Stimulated activated CD8-positive, alpha-beta memory T cell treated with anti-CD3 and anti-CD28 coated beads, Interleukin-15, amount 100 ng/mL, for 4 hours (primary cell): ENCODE results near the gene GRM8.

Source experiments
- DNase-seq, 2 donors: peaks; one replicate each; pipeline ENCODE4 v3.0.0-alpha.2; 2020; ENCODE audit warnings: low read depth in 2 of 2

Gene GRM8

GRCh38 chr7:127034186-127034806 lies 218.4 kb downstream of the GRM8 start:
- no peak for DNase-seq

GRCh38 chr7:127029823-127030222 lies 222.9 kb downstream of the GRM8 start:
- no peak for DNase-seq

GRCh38 chr7:127021857-127022256 lies 230.9 kb downstream of the GRM8 start:
- DNase-seq = no peak

- no peak for DNase-seq
Measured at GRCh38 chr7:127021019-127021738, 231.6 kb downstream of the GRM8 start.

GRCh38 chr7:127018889-127019288 lies 233.9 kb downstream of the GRM8 start:
- no peak for DNase-seq

GRCh38 chr7:127017196-127017595 lies 235.5 kb downstream of the GRM8 start:
- no peak for DNase-seq

- DNase-seq = no peak
Measured at GRCh38 chr7:127000725-127001124, 252.0 kb downstream of the GRM8 start.

- DNase-seq = no peak
Measured at GRCh38 chr7:126996659-126997058, 256.1 kb downstream of the GRM8 start.

- DNase-seq = no peak
Measured at GRCh38 chr7:126993626-126994213, 259.0 kb downstream of the GRM8 start.

GRCh38 chr7:126988022-126988421 lies 264.7 kb downstream of the GRM8 start:
- DNase-seq = no peak

GRCh38 chr7:126979722-126980121 lies 273.0 kb downstream of the GRM8 start:
- DNase-seq = no peak

- DNase-seq = no peak
Measured at GRCh38 chr7:126978865-126979264, 273.9 kb downstream of the GRM8 start.

- DNase-seq = no peak
Measured at GRCh38 chr7:126973066-126973465, 279.7 kb downstream of the GRM8 start.

- DNase-seq = no peak
Measured at GRCh38 chr7:126972571-126972970, 280.2 kb downstream of the GRM8 start.

GRCh38 chr7:126959649-126960048 lies 293.1 kb downstream of the GRM8 start:
- no peak for DNase-seq

GRCh38 chr7:126958367-126958766 lies 294.4 kb downstream of the GRM8 start:
- no peak for DNase-seq

GRCh38 chr7:126957443-126957842 lies 295.3 kb downstream of the GRM8 start:
- DNase-seq = no peak

GRCh38 chr7:126953461-126953860 lies 299.3 kb downstream of the GRM8 start:
- no peak for DNase-seq

- DNase-seq = no peak
Measured at GRCh38 chr7:126948664-126949063, 304.1 kb downstream of the GRM8 start.

GRCh38 chr7:126940723-126941307 lies 311.9 kb downstream of the GRM8 start:
- DNase-seq = no peak

GRCh38 chr7:126937171-126937570 lies 315.6 kb downstream of the GRM8 start:
- DNase-seq = no peak

GRCh38 chr7:126931581-126931980 lies 321.2 kb downstream of the GRM8 start:
- no peak for DNase-seq

GRCh38 chr7:126930166-126930565 lies 322.6 kb downstream of the GRM8 start:
- no peak for DNase-seq
